Measurements from ENCODE around the gene CAPN10.

CAPN10 gene

GRCh38 chr2:240627736-240628506, 41.4 kb downstream of the CAPN10 start:
- Mint-ChIP-seq H3K27ac (no peak overlapping the region), H3K9me3 (peaks cover 5% of the 10 kb centered on the region), H3K27me3 (peaks cover 6% of the 10 kb centered on the region), H3K36me3 (no peaks in the 10 kb centered on the region), H3K4me3 (no peak overlapping the region), H3K4me1 (peaks cover 38% of the 10 kb centered on the region)
- DNase-seq: peak; percentile 7
- CTCF ChIA-PET: interaction anchor here (0.7 kb wide), 1 partner anchor 114 kb away, joined by 3 read pairs; no protein-coding TSS in a partner anchor

GRCh38 chr2:240628507-240628807, 41.9 kb downstream of the CAPN10 start:
- no peak overlapping the region for H3K27ac Mint-ChIP-seq
- DNase-seq: peak; percentile 19
- peaks cover 33% of the 10 kb centered on the region for H3K4me1 Mint-ChIP-seq
- peaks cover 6% of the 10 kb centered on the region for H3K27me3 Mint-ChIP-seq
- CTCF ChIA-PET: no interaction called here
- H3K9me3 Mint-ChIP-seq: peaks cover 10% of the 10 kb centered on the region
- H3K4me3 Mint-ChIP-seq: no peak overlapping the region
- no peaks in the 10 kb centered on the region for H3K36me3 Mint-ChIP-seq

- Mint-ChIP-seq H3K4me3 (no peak overlapping the region), H3K9me3 (peaks cover 14% of the 10 kb centered on the region), H3K27me3 (peaks cover 6% of the 10 kb centered on the region), H3K27ac (no peak overlapping the region), H3K4me1 (peaks cover 29% of the 10 kb centered on the region), H3K36me3 (no peaks in the 10 kb centered on the region)
- CTCF ChIA-PET: interaction anchor here (1.0 kb wide), 1 partner anchor 63 kb away, joined by 3 read pairs; no protein-coding TSS in a partner anchor
- peak; percentile 17 for DNase-seq
These were observed 42.5 kb downstream of the CAPN10 start for GRCh38 chr2:240628808-240629618.

GRCh38 chr2:240629619-240629967, 43.1 kb downstream of the CAPN10 start:
- peaks cover 23% of the 10 kb centered on the region for H3K4me1 Mint-ChIP-seq
- CTCF ChIA-PET: interaction anchor here (1.0 kb wide), 1 partner anchor 64 kb away, joined by 3 read pairs; no protein-coding TSS in a partner anchor
- H3K27me3 Mint-ChIP-seq: peaks cover 6% of the 10 kb centered on the region
- H3K9me3 Mint-ChIP-seq: peaks cover 18% of the 10 kb centered on the region
- no peaks in the 10 kb centered on the region for H3K36me3 Mint-ChIP-seq
- DNase-seq: no peak
- H3K27ac Mint-ChIP-seq: no peak overlapping the region
- no peak overlapping the region for H3K4me3 Mint-ChIP-seq

GRCh38 chr2:240629968-240630770, 43.6 kb downstream of the CAPN10 start:
- H3K4me1 Mint-ChIP-seq: peaks cover 18% of the 10 kb centered on the region
- CTCF ChIA-PET: interaction anchor here (0.7 to 1.0 kb wide), 2 partner anchors 58 to 65 kb away, joined by 3 read pairs; no protein-coding TSS in a partner anchor
- H3K9me3 Mint-ChIP-seq: peaks cover 21% of the 10 kb centered on the region
- no peak overlapping the region for H3K4me3 Mint-ChIP-seq
- H3K36me3 Mint-ChIP-seq: no peaks in the 10 kb centered on the region
- no peak overlapping the region for H3K27ac Mint-ChIP-seq
- peaks cover 2% of the 10 kb centered on the region for H3K27me3 Mint-ChIP-seq
- peak; percentile 17 for DNase-seq

GRCh38 chr2:240630771-240631547, 44.4 kb downstream of the CAPN10 start:
- DNase-seq: peak; percentile 18
- H3K4me1 Mint-ChIP-seq: peaks cover 11% of the 10 kb centered on the region
- H3K4me3 Mint-ChIP-seq: no peak overlapping the region
- H3K27me3 Mint-ChIP-seq: no peaks in the 10 kb centered on the region
- CTCF ChIA-PET: interaction anchor here (0.7 kb wide), 1 partner anchor 57 kb away, joined by 3 read pairs; no protein-coding TSS in a partner anchor
- H3K9me3 Mint-ChIP-seq: peaks cover 21% of the 10 kb centered on the region
- no peaks in the 10 kb centered on the region for H3K36me3 Mint-ChIP-seq
- H3K27ac Mint-ChIP-seq: no peak overlapping the region

GRCh38 chr2:240631548-240632305, 45.2 kb downstream of the CAPN10 start:
- no peaks in the 10 kb centered on the region for H3K27me3 Mint-ChIP-seq

GRCh38 chr2:240632306-240632721, 45.8 kb downstream of the CAPN10 start:
- H3K36me3 Mint-ChIP-seq: no peaks in the 10 kb centered on the region
- peaks cover 1% of the 10 kb centered on the region for H3K4me1 Mint-ChIP-seq
- DNase-seq: peak; percentile 11
- H3K4me3 Mint-ChIP-seq: no peak overlapping the region
- H3K27me3 Mint-ChIP-seq: peaks cover 3% of the 10 kb centered on the region
- H3K27ac Mint-ChIP-seq: no peak overlapping the region
- CTCF ChIA-PET: no interaction called here
- peaks cover 21% of the 10 kb centered on the region for H3K9me3 Mint-ChIP-seq

More at GRCh38 chr2:240631548-240632305, 45.2 kb downstream of the CAPN10 start:
- CTCF ChIA-PET: no interaction called here
- H3K4me3 Mint-ChIP-seq: no peak overlapping the region
- peak; percentile 18 for DNase-seq
- H3K4me1 Mint-ChIP-seq: peaks cover 7% of the 10 kb centered on the region
- H3K9me3 Mint-ChIP-seq: peaks cover 21% of the 10 kb centered on the region
- H3K36me3 Mint-ChIP-seq: no peaks in the 10 kb centered on the region
- no peak overlapping the region for H3K27ac Mint-ChIP-seq

- no peak for DNase-seq
- no peak overlapping the region for H3K27ac Mint-ChIP-seq
- CTCF ChIA-PET: no interaction called here
- no peaks in the 10 kb centered on the region for H3K36me3 Mint-ChIP-seq
- peaks cover 27% of the 10 kb centered on the region for H3K9me3 Mint-ChIP-seq
- no peak overlapping the region for H3K4me3 Mint-ChIP-seq
- H3K27me3 Mint-ChIP-seq: peaks cover 11% of the 10 kb centered on the region
- no peaks in the 10 kb centered on the region for H3K4me1 Mint-ChIP-seq
These were observed 48.8 kb downstream of the CAPN10 start for GRCh38 chr2:240635121-240635997.

GRCh38 chr2:240635998-240636547, 49.5 kb downstream of the CAPN10 start:
- no peak for DNase-seq
- Mint-ChIP-seq H3K4me1 (no peaks in the 10 kb centered on the region), H3K27me3 (peaks cover 11% of the 10 kb centered on the region), H3K27ac (no peak overlapping the region), H3K9me3 (peaks cover 27% of the 10 kb centered on the region), H3K36me3 (no peaks in the 10 kb centered on the region), H3K4me3 (no peak overlapping the region)
- CTCF ChIA-PET: no interaction called here

GRCh38 chr2:240636563-240637115, 50.1 kb downstream of the CAPN10 start:
- no peak overlapping the region for H3K4me3 Mint-ChIP-seq
- H3K9me3 Mint-ChIP-seq: peaks cover 27% of the 10 kb centered on the region
- DNase-seq: no peak
- peaks cover 11% of the 10 kb centered on the region for H3K27me3 Mint-ChIP-seq
- no peaks in the 10 kb centered on the region for H3K4me1 Mint-ChIP-seq
- H3K27ac Mint-ChIP-seq: peak overlapping the region; percentile 58
- no peaks in the 10 kb centered on the region for H3K36me3 Mint-ChIP-seq
- CTCF ChIA-PET: no interaction called here
